VCaP (cell line): ENCODE data around the gene IMPA2.

Source experiments
- H3K27ac ChIP-seq: fragments of 450-650 bp; 2 replicates; pipeline ENCODE4 v1.5.1; 2017
- TF ChIP-seq, protein P1 (sequence below): fragments of 450-650 bp; conservative IDR thresholded peaks from 2 replicates; pipeline ENCODE4 v1.5.1; 2017; ENCODE audit warnings: mild to moderate bottlenecking, moderate library complexity

Gene IMPA2

DNA sequence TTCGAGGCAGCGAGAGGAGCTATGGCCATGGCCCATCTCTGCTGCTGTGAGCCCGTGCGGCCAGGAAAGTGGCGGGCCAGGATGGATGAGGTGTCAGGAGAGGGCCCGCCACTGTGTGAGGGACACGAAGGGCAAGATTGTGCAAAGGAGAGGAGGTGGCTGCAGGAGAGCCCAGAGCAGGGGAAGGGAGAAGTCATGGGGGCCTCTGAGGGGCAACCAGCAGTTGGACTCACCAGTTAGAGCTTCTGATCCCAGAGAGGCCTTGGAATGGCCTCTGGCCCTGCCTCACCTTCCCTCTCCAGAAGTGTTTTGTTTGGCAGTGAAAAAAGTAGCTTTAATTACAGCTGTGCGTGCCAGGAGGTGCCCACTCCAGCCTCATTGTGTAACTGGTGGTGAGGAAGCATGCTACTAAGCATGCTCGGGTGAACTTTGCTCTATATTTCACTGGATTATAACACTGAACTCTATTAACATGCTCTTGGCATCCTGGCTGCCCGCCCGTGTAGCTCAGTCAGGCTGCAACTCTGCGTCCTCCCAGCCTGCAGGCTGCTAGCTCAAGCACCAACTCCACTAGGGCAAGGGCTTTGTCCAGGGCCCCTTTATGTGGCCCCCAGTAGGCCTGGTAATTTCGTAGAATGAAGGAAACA lies 34.2 kb downstream of the IMPA2 start:
- H3K27ac ChIP-seq, result peak overlapping the region; percentile 4; the same call in 1 of the 2 replicates
- TF ChIP-seq, protein P1, sequence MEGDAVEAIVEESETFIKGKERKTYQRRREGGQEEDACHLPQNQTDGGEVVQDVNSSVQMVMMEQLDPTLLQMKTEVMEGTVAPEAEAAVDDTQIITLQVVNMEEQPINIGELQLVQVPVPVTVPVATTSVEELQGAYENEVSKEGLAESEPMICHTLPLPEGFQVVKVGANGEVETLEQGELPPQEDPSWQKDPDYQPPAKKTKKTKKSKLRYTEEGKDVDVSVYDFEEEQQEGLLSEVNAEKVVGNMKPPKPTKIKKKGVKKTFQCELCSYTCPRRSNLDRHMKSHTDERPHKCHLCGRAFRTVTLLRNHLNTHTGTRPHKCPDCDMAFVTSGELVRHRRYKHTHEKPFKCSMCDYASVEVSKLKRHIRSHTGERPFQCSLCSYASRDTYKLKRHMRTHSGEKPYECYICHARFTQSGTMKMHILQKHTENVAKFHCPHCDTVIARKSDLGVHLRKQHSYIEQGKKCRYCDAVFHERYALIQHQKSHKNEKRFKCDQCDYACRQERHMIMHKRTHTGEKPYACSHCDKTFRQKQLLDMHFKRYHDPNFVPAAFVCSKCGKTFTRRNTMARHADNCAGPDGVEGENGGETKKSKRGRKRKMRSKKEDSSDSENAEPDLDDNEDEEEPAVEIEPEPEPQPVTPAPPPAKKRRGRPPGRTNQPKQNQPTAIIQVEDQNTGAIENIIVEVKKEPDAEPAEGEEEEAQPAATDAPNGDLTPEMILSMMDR, result no peak

DNA sequence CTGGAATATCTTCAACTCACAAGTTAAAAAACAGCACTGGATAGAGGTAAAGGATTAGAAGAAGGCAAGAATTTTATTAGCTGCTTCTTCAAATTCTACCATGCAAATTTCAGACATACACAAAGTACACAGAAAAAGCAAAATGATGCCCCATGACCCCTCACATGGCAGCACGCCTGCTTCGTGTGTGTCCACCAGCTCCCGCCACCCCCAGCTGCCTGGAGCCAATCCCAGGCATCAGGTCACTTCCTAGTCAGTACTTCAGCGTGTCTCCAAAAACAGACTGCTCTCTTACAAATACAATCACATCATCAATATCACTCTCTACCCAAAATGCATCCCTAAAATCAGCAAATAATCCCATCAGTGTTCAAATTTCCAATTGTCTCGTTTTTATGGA lies 35.8 kb downstream of the IMPA2 start:
- H3K27ac ChIP-seq, result no peak overlapping the region
- TF ChIP-seq, protein P1, result no peak

DNA sequence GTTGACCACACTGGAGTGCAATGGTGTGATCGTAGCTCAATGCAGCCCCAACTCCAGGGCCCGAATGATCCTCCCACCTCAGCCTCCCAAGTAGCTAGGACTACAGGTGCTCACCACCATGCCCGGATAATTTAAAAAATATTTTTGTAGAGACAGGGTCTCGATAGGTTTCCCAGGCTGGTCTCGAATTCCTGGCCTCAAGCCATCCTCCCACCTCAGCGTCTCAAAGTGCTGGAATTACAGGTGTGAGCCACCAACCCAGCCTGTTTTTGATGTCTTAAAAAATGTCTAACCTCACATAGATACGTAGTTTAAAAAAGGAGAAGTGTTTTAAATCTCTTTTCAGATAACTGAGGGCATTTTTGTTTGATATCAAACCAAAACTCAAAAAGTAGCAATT lies 37.6 kb downstream of the IMPA2 start:
- no peak overlapping the region for H3K27ac ChIP-seq
- TF ChIP-seq, protein P1, result no peak

DNA sequence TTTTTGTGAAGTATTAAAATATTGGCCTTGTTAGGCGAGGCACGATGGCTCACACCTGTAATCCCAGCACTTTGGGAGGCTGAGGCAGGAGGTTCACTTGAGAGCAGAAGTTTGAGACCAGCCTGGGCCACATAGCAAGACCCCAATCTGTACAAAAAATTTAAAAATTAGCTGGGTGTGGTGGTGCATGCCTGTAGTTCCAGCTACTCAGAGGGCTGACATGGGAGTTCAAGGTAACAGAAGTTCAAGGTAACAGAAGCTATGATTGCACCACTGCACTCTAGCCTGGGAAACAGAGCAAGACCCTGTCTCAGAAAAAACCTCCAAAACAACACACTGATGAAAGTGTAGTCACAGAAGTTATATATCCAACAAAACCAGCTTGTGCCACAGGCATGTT lies 39.8 kb downstream of the IMPA2 start:
- TF ChIP-seq, protein P1, result no peak
- no peak overlapping the region for H3K27ac ChIP-seq

DNA sequence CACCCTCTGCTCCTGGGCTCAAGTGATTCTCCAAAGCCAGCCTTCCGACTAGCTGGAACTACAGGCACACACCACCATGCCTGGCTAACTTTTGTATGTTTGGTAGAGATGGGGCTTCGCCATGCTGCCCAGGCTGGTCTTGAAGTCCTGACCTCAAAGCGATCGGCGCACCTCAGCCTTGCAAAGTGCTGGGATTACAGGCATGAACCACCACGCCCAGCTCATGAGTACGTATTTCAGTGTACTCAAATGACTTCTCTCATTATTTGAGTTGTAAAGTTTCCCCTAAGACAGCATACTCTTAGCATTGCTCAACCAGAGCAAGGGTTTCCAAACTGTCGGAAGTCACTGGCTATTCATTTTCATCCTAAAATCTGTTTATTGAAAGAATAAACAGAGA lies 40.3 kb downstream of the IMPA2 start:
- TF ChIP-seq, protein P1, result no peak
- no peak overlapping the region for H3K27ac ChIP-seq

DNA sequence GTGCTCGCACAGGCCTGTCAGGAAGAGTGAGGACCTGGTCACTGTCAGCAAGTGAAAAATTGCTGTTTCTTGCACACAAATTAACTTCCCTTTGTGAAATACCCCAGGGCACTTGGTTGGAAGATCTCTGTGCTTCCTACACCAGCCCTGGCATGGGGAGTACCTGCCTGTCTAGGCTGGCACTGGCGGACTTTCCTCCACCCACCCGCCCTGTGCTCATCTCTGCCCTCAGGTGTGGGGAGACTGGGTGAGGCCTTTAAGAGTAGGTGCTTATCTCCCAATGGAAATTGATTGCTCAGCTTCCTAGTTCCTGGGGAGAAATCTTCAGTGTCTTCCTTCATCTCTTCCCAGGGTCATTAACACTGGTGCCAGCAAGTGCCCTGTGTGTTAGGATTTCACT lies 42.1 kb downstream of the IMPA2 start:
- no peak overlapping the region for H3K27ac ChIP-seq
- TF ChIP-seq, protein P1, result no peak

DNA sequence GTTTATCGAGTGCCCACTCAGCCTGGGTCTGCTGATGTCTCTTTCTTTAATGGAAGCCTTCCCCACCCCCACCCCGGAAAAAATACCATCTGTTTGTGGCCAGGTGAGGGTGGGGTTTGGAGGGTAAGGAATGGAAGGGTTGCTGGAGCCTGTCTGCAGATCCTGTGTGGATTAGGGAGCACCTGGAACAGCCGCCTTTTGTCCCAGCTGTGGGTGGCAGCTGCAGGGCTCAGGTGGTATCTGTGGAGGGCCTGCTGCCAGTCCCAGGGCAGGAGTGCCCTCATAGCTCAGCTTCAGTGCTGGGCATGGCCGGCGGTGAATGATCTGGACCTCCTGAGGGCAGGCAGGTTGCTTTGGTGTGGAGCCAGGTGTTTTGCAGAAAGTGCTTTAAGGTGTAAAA lies 45.3 kb downstream of the IMPA2 start:
- H3K27ac ChIP-seq, result no peak overlapping the region
- TF ChIP-seq, protein P1, result no peak
